Caco-2 (cell line): ENCODE data around the gene CHRM1. TPM values are rescaled to one million over a fixed set of nuclear protein-coding genes. Genes with fewer than 3 reads are reported as not detected.
A peak's percentile ranks its signal among the peaks of the same experiment; 100 is the strongest.
"Not testable (repeated sequence)": the region's sequence is repeated elsewhere in the genome, so short reads cannot be mapped to it uniquely, and the experiment has no call there.

Experiments
- BruUV-seq: library from RNA; stranded (reverse); fragments of 400-500 nt; replicated peaks from 2 replicates; lab custom pipeline; 2021; lab: Mats Ljungman, UMichigan
- CTCF ChIA-PET: fragments of 300-600 bp; sonication (Branson Sonifier 250); formaldehyde crosslinking; loops from one replicate; lab custom pipeline; 2022; ENCODE audit warnings: antibody characterized with exemption; lab: Charles Lee
- POLR2A ChIA-PET: fragments of 300-600 bp; sonication (Branson Sonifier 250); formaldehyde crosslinking; loops from one replicate; lab custom pipeline; 2022; ENCODE audit warnings: antibody characterized with exemption; lab: Charles Lee
- DNase-seq, 2 experiments: peaks; one replicate each; pipeline versions ENCODE4 v3.0.0 to v3.0.0-alpha.2; 2020 to 2022
- H3K27me3 ChIP-seq: replicated peaks from 2 replicates; pipeline ENCODE4 v1.6.0; 2011; ENCODE audit warnings: low read length; ENCODE audit not compliant: control insufficient read depth, insufficient read depth
- H3K36me3 ChIP-seq: 2 replicates; pipeline ENCODE4 v1.5.1; 2011; ENCODE audit warnings: low read length; ENCODE audit not compliant: control insufficient read depth, insufficient read depth
- H3K4me1 ChIP-seq: fragments of 250-450 bp; sonication (Bioruptor Pico); 2 replicates; pipeline ENCODE4 v1.5.1; 2020; ENCODE audit warnings: mild to moderate bottlenecking
- H3K4me3 ChIP-seq: 2 replicates; pipeline ENCODE4 v1.5.1; 2011; ENCODE audit warnings: low read depth, mild to moderate bottlenecking, control low read depth, low read length
- H3K9me3 ChIP-seq: fragments of 250-450 bp; sonication (Bioruptor Pico); 2 replicates; pipeline ENCODE4 v1.5.1; 2020; ENCODE audit warnings: mild to moderate bottlenecking, moderate library complexity
- H3K27ac Mint-ChIP-seq: one replicate; pipeline ENCODE4 v1.8.0; 2022; ENCODE audit warnings: mixed read lengths; ENCODE audit not compliant: unreplicated experiment
- H3K27me3 Mint-ChIP-seq: one replicate; pipeline ENCODE4 v1.8.0; 2022; ENCODE audit warnings: mixed read lengths; ENCODE audit not compliant: insufficient read depth, unreplicated experiment
- H3K36me3 Mint-ChIP-seq: one replicate; pipeline ENCODE4 v1.8.0; 2022; ENCODE audit warnings: mild to moderate bottlenecking, mixed read lengths; ENCODE audit not compliant: insufficient read depth, unreplicated experiment
- H3K4me1 Mint-ChIP-seq: one replicate; pipeline ENCODE4 v1.8.0; 2022; ENCODE audit warnings: low read depth, mixed read lengths; ENCODE audit not compliant: unreplicated experiment
- H3K4me3 Mint-ChIP-seq: one replicate; pipeline ENCODE4 v1.8.0; 2022; ENCODE audit warnings: mild to moderate bottlenecking, moderate library complexity, mixed read lengths; ENCODE audit not compliant: unreplicated experiment
- H3K9me3 Mint-ChIP-seq: one replicate; pipeline ENCODE4 v1.8.0; 2022; ENCODE audit warnings: mixed read lengths; ENCODE audit not compliant: unreplicated experiment
- CTCF ChIP-seq, 2 experiments: fragments of 200-600 bp in 1 of 2; IDR thresholded peaks; 1 replicate in 1 of 2; 2 replicates in 1 of 2; pipeline versions ENCODE4 v1.5.1 to v1.8.0; 2011 to 2022; ENCODE audit warnings: antibody characterized with exemption in 1 of 2, control low read depth in 1 of 2, inconsistent platforms in 1 of 2, low read depth in 1 of 2, low read length in 1 of 2, mild to moderate bottlenecking in 1 of 2, moderate library complexity in 1 of 2; ENCODE audit not compliant: insufficient read depth in 1 of 2, severe bottlenecking in 1 of 2, unreplicated experiment in 1 of 2
- intact Hi-C: fragments of 100-400 bp; cut with micrococcal nuclease; formaldehyde crosslinking; loops from one replicate; pipeline ENCODE4 v1.10.0; 2022; ENCODE audit not compliant: unreplicated experiment
- total RNA-seq: library from RNA; stranded (reverse); gene quantifications from 2 replicates; pipeline ENCODE4 v1.2.3, GENCODE V29; 2022

The CHRM1 gene
- total RNA-seq, 1 experiment from 2014 or later: not detected

- no peak overlapping the region for H3K27ac Mint-ChIP-seq
- DNase-seq: no peak
- CTCF ChIA-PET: interaction anchor here (0.5 to 1.2 kb wide), 2 partner anchors 42 to 77 kb away, joined by 4 to 5 read pairs; no protein-coding TSS in a partner anchor
- intact Hi-C loops: loop anchor here (2.0 kb wide), 1 partner anchor 59 kb away; the partner anchor contains the start of gene NXF1
- no peak overlapping the region for H3K4me3 ChIP-seq
- H3K4me1 ChIP-seq: peaks cover 20% of the 10 kb centered on the region
- no peaks in the 10 kb centered on the region for H3K27me3 ChIP-seq
- H3K9me3 ChIP-seq: no peaks in the 10 kb centered on the region
- no TSS peak for BruUV-seq
- H3K9me3 Mint-ChIP-seq: no peaks in the 10 kb centered on the region
- H3K27me3 Mint-ChIP-seq: no peaks in the 10 kb centered on the region
- no peaks in the 10 kb centered on the region for H3K36me3 ChIP-seq
- TF ChIP-seq CTCF (IDR thresholded peaks at IDR 0.05; ENCODE audit: insufficient read depth in 1 of 2, low read depth in 1 of 2, low read length in 1 of 2, severe bottlenecking in 1 of 2, unreplicated experiment in 1 of 2): no peak
- peaks cover 77% of the 10 kb centered on the region for H3K36me3 Mint-ChIP-seq
- H3K4me3 Mint-ChIP-seq: no peak overlapping the region
- peaks cover 33% of the 10 kb centered on the region for H3K4me1 Mint-ChIP-seq
- POLR2A ChIA-PET: interaction anchor here (0.7 to 1.2 kb wide), 3 partner anchors 9 to 23 kb away, joined by 3 read pairs; partner anchors contain the start of gene SLC3A2
These were observed 57.4 kb downstream of the CHRM1 start for GRCh38 chr11:62863687-62864335.

GRCh38 chr11:62861564-62862192 is 59.5 kb downstream of the CHRM1 start:
- not testable (repeated sequence) for H3K4me3 Mint-ChIP-seq, H3K27me3 ChIP-seq, DNase-seq, H3K9me3 Mint-ChIP-seq, H3K4me3 ChIP-seq, BruUV-seq, H3K36me3 ChIP-seq, H3K27ac Mint-ChIP-seq, H3K9me3 ChIP-seq, H3K27me3 Mint-ChIP-seq
- peaks cover 29% of the 10 kb centered on the region for H3K4me1 ChIP-seq
- POLR2A ChIA-PET: interaction anchor here (0.6 to 1.9 kb wide), 2 partner anchors 12 to 20 kb away, joined by 4 to 14 read pairs; no protein-coding TSS in a partner anchor
- Mint-ChIP-seq H3K4me1 (peaks cover 47% of the 10 kb centered on the region), H3K36me3 (peaks cover 76% of the 10 kb centered on the region)
- CTCF ChIA-PET: interaction anchor here (0.6 to 1.3 kb wide), 5 partner anchors 20 to 1232 kb away, joined by 3 to 6 read pairs (median 3); no protein-coding TSS in a partner anchor
- intact Hi-C loops: loop anchor here (1.0 to 2.0 kb wide), 4 partner anchors 19 to 75 kb away; partner anchors contain the start of genes NXF1 and TMEM223

- peak overlapping the region; percentile 42 for H3K4me3 Mint-ChIP-seq
- no peaks in the 10 kb centered on the region for H3K9me3 ChIP-seq
- BruUV-seq: no TSS peak
- H3K27me3 Mint-ChIP-seq: no peaks in the 10 kb centered on the region
- intact Hi-C loops: no loop called here
- peaks cover 29% of the 10 kb centered on the region for H3K4me1 ChIP-seq
- no peaks in the 10 kb centered on the region for H3K9me3 Mint-ChIP-seq
- peaks cover 47% of the 10 kb centered on the region for H3K4me1 Mint-ChIP-seq
- CTCF ChIA-PET: interaction anchor here (1.1 to 1.3 kb wide), 3 partner anchors 20 to 75 kb away, joined by 3 to 6 read pairs (median 4); no protein-coding TSS in a partner anchor
- no peaks in the 10 kb centered on the region for H3K27me3 ChIP-seq
- POLR2A ChIA-PET: interaction anchor here (1.9 kb wide), 1 partner anchor 20 kb away, joined by 14 read pairs; no protein-coding TSS in a partner anchor
- H3K36me3 ChIP-seq: no peaks in the 10 kb centered on the region; the same call in 1 of the 2 replicates
- no peak for TF ChIP-seq CTCF (IDR thresholded peaks at IDR 0.05; ENCODE audit: insufficient read depth in 1 of 2, low read depth in 1 of 2, low read length in 1 of 2, severe bottlenecking in 1 of 2, unreplicated experiment in 1 of 2)
- peaks cover 74% of the 10 kb centered on the region for H3K36me3 Mint-ChIP-seq
- peak overlapping the region; percentile 51 for H3K27ac Mint-ChIP-seq
- H3K4me3 ChIP-seq: no peak overlapping the region
- no peak for DNase-seq
These were observed 60.2 kb downstream of the CHRM1 start for GRCh38 chr11:62860835-62861563.

- H3K4me3 ChIP-seq, H3K9me3 Mint-ChIP-seq, POLR2A ChIA-PET, H3K36me3 ChIP-seq, DNase-seq, H3K27me3 Mint-ChIP-seq, BruUV-seq, H3K27me3 ChIP-seq, H3K9me3 ChIP-seq, CTCF ChIA-PET: not testable (repeated sequence)
- Mint-ChIP-seq H3K27ac (peak overlapping the region; percentile 51), H3K4me1 (peaks cover 42% of the 10 kb centered on the region), H3K4me3 (peak overlapping the region; percentile 42), H3K36me3 (peaks cover 83% of the 10 kb centered on the region)
- H3K4me1 ChIP-seq: peaks cover 29% of the 10 kb centered on the region
- intact Hi-C loops: loop anchor here (10.0 kb wide), 1 partner anchor 134 kb away; the partner anchor contains the start of genes HNRNPUL2 and TTC9C
These were observed 61.9 kb downstream of the CHRM1 start for GRCh38 chr11:62859281-62859703.
